Stimulated activated CD8-positive, alpha-beta memory T cell treated with anti-CD3 and anti-CD28 coated beads, Interleukin-12 subunit alpha, Interleukin-12 subunit beta, amount 100 ng/mL, for 24 hours (primary cell): ENCODE data around the gene LRRC8E.
"Not testable (repeated sequence)": the region's sequence is repeated elsewhere in the genome, so short reads cannot be mapped to it uniquely, and the experiment has no call there.

Source experiments
- DNase-seq: peaks from one replicate; pipeline ENCODE4 v3.0.0-alpha.2; 2020; ENCODE audit errors: extremely low read depth

LRRC8E gene

DNA sequence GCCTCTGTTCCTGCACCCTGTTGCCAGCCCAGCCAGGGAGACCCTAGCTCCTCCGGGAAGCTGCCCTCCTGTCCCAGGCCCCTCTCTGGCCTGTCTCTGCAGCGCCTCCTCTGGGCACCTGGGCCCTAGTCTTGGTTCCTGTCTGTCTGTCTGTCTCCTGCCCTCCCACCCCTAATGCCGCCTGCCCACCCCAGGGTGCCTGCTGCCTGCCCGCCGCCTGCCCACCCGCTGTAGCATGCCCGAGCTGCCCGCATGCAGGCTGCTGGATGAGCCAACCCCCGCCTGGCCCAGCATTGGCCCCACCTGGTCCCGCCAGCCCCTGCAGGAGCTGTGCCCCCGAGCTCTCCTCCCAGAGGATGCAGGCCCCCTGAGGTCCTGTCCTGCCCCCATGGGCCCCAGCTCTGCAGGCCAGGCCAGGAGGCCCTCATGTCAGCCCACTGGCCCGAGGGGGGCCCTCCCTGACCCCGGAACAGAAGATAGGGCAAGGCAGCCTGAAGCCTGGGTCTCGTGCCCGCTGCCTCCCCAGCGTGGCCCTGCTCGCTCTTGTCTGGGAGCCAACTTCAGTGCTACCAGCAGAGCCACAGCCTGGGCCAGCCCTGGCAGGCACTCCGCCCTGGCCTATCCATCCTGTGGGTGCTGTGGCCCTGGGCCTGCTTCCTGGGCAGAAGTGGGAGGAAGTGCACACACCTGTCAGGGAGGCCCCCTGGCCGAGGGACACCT, 20.6 kb downstream of the LRRC8E start:
- DNase-seq = no peak

- no peak for DNase-seq
Observed at GRCh38 chr19:7909471-7910067, 21.3 kb downstream of the LRRC8E start.

DNA sequence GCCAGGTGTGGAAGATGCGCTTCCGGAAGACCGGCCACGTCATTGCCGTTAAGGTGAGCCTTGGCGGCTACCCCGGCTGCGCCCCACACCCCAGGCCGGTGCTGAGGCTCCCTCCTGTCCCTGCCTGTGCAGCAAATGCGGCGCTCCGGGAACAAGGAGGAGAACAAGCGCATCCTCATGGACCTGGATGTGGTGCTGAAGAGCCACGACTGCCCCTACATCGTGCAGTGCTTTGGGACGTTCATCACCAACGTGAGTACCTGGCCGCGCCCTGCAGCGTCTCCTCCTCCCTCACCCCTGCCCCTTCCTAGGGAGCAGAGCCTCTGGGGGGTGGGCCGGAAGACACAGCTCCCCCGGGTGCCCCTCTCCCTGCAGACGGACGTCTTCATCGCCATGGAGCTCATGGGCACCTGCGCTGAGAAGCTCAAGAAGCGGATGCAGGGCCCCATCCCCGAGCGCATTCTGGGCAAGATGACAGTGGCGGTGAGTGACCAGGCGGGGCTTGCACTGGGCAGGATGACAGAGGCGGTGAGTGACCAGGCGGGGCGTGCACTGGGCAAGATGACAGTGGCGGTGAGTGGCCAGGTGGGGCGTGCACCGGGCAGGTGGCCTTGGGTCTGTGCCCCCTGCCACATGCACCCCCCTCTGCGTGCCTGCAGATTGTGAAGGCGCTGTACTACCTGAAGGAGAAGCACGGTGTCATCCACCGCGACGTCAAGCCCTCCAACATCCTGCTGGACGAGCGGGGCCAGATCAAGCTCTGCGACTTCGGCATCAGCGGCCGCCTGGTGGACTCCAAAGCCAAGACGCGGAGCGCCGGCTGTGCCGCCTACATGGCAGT, 22.2 kb downstream of the LRRC8E start:
- no peak for DNase-seq

GRCh38 chr19:7911508-7912143, 23.3 kb downstream of the LRRC8E start:
- no peak for DNase-seq

DNA sequence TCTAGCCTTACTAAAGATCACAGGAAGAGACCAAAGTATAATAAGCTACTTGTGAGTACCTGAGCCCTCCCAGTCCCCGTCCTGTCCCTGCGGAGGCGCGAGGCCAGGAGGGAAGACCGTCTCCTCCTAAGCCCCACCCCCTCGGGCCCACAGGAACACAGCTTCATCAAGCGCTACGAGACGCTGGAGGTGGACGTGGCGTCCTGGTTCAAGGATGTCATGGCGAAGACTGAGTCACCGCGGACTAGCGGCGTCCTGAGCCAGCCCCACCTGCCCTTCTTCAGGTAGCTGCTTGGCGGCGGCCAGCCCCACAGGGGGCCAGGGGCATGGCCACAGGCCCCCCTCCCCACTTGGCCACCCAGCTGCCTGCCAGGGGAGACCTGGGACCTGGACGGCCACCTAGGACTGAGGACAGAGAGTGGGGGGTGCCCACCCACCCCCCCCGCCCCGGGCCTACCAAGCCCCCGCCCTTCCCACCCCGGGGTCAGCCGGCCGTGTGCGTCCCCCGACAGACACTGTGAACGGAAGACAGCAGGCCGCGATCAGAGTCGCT, 23.9 kb downstream of the LRRC8E start:
- no peak for DNase-seq

- DNase-seq = no peak
Observed at GRCh38 chr19:7912697-7913564, 24.6 kb downstream of the LRRC8E start.

DNA sequence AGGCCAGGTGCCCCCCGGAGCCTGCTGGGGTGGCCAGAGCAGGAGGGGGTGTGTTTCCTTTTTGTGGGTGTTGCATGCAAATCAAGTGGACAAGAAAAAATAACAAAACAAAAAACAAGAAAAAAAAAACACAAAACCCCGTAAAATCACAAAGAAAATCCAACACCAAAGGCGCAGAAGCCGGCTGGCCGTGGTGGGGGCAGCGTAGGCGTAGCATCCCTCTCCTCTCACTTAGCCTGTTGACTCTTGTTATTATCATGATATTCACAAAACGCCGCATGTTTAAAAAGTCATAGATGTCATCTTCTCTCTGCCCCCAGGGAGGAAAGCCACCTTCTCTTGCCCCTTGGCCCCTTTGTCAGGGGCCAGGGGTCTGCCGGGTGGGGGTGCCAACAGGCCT, 25.3 kb downstream of the LRRC8E start:
- DNase-seq = no peak

DNA sequence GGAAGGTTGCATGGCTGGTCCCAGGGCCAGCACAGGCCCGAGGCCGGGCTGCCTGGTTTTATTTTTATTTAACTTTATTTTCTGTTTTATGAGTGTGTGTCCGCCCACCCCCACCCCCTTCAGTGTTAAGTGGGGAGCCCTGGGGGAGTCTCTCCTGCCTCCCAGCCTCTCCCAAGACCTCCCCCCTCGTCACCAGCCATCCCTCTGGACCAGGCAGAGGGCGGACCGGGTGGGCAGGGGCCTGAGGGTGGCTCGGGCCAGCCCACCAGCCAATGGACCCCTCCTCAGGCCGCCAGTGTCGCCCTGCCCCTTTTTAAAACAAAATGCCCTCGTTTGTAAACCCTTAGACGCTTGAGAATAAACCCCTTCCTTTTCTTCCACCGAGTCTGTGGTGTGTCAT, 25.8 kb downstream of the LRRC8E start:
- DNase-seq = no peak

GRCh38 chr19:7914598-7915045, 26.3 kb downstream of the LRRC8E start, which contains the start of gene TGFBR3L:
Gene TGFBR3L, plus strand, starts transcription at chr19:7914830.
- DNase-seq = no peak

DNA sequence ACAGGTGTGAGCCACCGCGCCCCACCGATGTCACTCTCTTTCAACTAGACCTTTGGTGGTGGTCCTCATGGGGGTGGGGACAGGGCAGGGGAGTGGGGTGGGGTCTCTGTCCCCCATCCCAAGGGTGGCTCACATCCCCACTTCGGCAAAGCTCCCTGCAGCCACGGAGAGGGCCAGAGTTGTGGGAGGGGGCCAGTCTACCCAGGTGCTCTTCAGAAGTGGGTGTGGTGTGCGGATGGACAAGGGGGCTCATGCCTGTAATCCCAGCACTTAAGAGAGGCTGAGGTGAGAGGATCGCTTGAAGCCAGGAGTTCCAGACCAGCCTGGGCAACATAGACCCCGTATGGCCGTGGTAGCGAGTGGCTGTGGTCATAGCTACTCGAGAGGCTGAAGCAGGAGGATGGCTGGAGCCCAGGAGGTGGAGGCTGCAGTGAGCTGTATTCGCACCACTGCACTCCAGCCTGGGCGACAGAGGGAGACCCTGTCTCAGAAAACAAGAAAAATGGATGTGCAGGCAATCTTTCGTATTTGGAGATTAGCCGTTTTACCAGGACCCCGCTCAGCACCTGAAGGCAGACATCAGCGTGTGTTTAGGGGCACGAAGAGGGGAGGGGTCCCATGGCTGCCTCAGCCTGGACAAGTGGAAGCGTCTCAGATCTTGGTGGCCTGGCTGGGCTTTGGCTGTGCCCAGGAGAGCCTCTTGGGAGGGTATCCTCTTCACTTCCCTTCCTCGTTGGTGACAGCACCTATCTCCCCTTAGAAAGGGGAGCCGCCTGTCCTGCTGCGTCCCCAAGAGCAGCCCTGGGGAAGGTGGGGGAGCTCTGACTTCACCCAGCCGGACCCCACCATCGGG, 27.2 kb downstream of the LRRC8E start:
- DNase-seq = no peak

GRCh38 chr19:7916103-7916954, 28.0 kb downstream of the LRRC8E start:
- DNase-seq = no peak

DNA sequence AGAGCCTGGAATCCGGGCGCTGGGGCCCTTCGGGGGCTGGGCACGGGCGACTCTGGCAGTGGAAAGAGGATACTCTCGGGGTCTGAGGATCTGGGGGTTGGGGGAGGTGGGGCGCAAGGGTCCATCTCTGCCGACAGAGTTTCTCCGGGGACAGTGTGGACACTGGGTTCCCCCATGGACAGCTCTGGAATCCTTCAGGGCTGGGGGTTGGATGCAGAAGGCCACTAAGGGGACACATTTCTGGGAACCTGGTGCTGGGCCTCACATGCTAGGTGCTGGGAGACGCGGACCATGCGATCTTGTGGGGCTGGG, 28.6 kb downstream of the LRRC8E start:
- DNase-seq = no peak

GRCh38 chr19:7917267-7918061, 29.2 kb downstream of the LRRC8E start:
- no peak for DNase-seq

- not testable (repeated sequence) for DNase-seq
Observed at GRCh38 chr19:7918062-7918614, 29.8 kb downstream of the LRRC8E start.

- no peak for DNase-seq
Observed at GRCh38 chr19:7918615-7919421, 30.5 kb downstream of the LRRC8E start.

DNA sequence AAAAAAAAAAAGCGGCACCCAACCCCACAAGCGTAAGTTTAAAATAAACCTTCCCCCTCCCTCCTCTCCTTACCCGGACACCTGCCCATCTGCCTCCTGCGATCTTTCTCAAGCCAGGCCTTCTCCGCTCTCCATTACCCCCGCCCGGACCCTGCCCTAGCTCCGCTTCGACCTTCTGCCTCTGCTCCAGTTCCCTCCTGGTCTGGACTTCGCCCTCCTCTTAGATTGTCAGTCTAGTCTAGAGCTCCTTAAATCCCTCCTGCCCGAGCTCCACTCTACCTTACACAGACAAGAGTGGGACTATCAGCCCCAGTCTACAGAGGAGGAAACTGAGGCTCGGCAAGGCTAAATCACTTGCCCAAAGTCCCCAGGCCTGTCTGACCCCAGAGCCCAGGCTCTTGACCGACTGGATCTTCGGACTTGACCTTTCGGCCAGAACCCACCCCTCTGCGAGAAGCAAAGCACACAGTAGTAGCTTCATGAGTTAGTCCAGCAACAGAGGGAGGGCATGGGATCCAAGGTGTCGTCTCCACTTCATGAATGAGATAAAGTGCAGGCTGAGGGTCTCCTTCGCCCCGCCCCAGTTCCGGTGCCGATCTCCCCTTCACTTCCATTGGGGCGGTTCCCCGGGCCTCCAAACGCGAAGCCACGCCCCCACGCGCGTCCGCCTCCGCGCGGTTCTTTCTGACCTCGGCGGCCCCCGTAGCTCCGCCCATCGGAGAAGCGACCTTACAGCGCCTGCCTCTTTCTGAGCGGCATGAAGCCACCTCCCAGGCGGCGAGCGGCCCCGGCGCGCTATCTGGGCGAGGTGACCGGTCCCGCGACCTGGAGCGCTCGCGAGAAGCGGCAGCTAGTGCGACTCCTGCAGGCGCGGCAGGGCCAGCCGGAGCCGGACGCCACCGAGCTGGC, 31.6 kb downstream of the LRRC8E start, which contains the start of gene SNAPC2:
Gene SNAPC2 (plus strand): TSS at position 729 of the 909 bp plus-strand sequence. CDS start 29 bp downstream, at position 758.
- peak; percentile 91 for DNase-seq
